ENCODE data around the gene MCAT. TPM values are rescaled to one million over a fixed set of nuclear protein-coding genes. Genes with fewer than 3 reads are reported as not detected.

Gene MCAT
- polyA plus RNA-seq, 3 donors = 4.5 to 8.9 (median 6.8) TPM

DNA sequence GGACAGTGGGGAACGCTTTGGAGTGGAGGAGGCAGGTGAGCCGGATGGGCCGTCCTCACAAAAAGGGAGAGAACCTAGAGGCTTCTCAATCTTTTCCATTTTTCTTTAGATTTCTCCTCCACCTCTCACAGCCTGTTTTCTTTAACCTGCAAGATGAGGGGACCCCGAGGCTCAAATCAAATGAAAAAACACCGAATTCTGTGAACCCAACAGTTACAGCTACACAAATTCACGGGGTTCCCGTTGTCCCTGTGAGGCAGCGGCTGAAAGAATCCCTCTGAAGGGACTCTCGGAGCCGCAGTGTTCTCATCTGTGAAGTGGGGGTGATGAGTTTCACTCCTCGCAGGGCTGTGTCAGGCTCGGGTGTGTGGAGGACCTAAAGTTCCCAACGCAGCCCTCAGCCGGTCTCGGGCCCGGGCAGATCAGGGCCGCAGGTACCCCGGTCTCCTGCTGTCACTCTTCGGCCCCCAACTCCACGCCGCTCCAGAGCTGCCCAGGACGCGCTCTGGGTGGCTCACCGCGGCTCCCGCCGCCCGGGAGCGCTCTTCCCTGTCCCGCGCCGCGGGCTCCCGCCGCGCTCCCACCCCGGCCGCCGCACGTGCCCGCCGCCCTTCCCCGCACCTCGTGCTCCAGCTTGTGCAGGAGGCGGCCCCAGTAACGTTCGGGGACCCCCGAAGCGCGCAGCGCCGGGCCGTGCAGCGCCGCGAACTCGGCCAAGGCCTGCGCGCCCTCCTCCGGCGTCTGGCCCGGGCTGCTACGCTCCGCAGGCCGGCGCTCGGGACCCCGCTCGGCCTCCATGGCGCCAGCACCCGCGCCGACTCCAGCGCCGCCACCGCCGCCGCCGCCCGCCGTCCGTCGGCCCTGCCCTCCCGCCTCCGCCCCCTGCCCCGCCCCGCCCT is 43.3 kb upstream of the MCAT start, which contains the start of gene TTLL12:
Gene TTLL12 (minus strand): TSS at position 863 of the 899 bp plus-strand sequence. CDS start 65 bp downstream, at position 798.
- peaks cover 19% of the 10 kb centered on the region for H3K79me2 ChIP-seq (ENCODE audit: insufficient read depth, low read length)
- Mint-ChIP-seq H3K27me3 (ENCODE audit: low read depth in 3 of 3) (peaks cover 3 to 4% (median 3%) of the 10 kb centered on the region in 3 donors), H3K27ac (peak within 1 kb of the TSS; percentile 91 to 97 (median 95)), H3K9me3 (peaks cover 0 to 12% (median 7%) of the 10 kb centered on the region in 7 donors), H3K36me3 (peaks cover 11 to 13% of the 10 kb centered on the region in 2 donors), H3K4me3 (peak within 1 kb of the TSS; percentile 76 to 84), H3K4me1 (peaks cover 27% of the 10 kb centered on the region)
- peaks cover 0 to 6% of the 10 kb centered on the region in 2 donors for H3K9me3 ChIP-seq (replicated peaks in 1 of 2; ENCODE audit: control insufficient read depth in 1 of 2, insufficient read depth in 1 of 2, low read length in 2 of 2)
- H3K4me3 ChIP-seq (replicated peaks in 1 of 3; ENCODE audit: low read depth in 2 of 3, low read length in 3 of 3) = peak within 1 kb of the TSS; percentile 60 to 80 (median 66)
- peak within 1 kb of the TSS; percentile 82 for H3K9ac ChIP-seq (ENCODE audit: insufficient read depth, low read length, poor library complexity, severe bottlenecking)
- H4K20me1 ChIP-seq (ENCODE audit: insufficient read depth, low read length) = no peaks in the 10 kb centered on the region
- no peaks in the 10 kb centered on the region for H3K27me3 ChIP-seq (ENCODE audit: control insufficient read depth in 2 of 2, insufficient read depth in 2 of 2, low read length in 2 of 2)
- peak within 1 kb of the TSS; percentile 93 for H3K4me2 ChIP-seq (replicated peaks; ENCODE audit: extremely low read depth, low read length, poor library complexity, severe bottlenecking)
- peaks cover 19 to 27% of the 10 kb centered on the region in 2 donors for H3K4me1 ChIP-seq (ENCODE audit: control insufficient read depth in 1 of 2, insufficient read depth in 2 of 2, low read length in 2 of 2)
- peak within 1 kb of the TSS; percentile 85 for H2AFZ ChIP-seq (ENCODE audit: insufficient read depth, low read depth, low read length, poor library complexity, severe bottlenecking)
- WGBS (ENCODE audit: insufficient coverage) = 2% methylated on average over 58 of the region's 87 CpGs
- TF ChIP-seq, protein P1, sequence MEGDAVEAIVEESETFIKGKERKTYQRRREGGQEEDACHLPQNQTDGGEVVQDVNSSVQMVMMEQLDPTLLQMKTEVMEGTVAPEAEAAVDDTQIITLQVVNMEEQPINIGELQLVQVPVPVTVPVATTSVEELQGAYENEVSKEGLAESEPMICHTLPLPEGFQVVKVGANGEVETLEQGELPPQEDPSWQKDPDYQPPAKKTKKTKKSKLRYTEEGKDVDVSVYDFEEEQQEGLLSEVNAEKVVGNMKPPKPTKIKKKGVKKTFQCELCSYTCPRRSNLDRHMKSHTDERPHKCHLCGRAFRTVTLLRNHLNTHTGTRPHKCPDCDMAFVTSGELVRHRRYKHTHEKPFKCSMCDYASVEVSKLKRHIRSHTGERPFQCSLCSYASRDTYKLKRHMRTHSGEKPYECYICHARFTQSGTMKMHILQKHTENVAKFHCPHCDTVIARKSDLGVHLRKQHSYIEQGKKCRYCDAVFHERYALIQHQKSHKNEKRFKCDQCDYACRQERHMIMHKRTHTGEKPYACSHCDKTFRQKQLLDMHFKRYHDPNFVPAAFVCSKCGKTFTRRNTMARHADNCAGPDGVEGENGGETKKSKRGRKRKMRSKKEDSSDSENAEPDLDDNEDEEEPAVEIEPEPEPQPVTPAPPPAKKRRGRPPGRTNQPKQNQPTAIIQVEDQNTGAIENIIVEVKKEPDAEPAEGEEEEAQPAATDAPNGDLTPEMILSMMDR (IDR thresholded peaks at IDR 0.05) = no peak
- peaks cover 10 to 15% of the 10 kb centered on the region in 2 donors for H3K36me3 ChIP-seq (replicated peaks in 1 of 2; ENCODE audit: control insufficient read depth in 1 of 2, insufficient read depth in 2 of 2, low read length in 2 of 2)
- peak; percentile 18 to 66 (median 49) for DNase-seq
- H3K27ac ChIP-seq (ENCODE audit: low read depth in 1 of 2, low read length in 2 of 2) = peak within 1 kb of the TSS; percentile 93 to 96
- intact Hi-C loops (cut with micrococcal nuclease) = loop anchor here in 1 of 2 donors (5.0 kb wide), 1 partner anchor 34 kb away; the partner anchor contains the start of gene TSPO

DNA sequence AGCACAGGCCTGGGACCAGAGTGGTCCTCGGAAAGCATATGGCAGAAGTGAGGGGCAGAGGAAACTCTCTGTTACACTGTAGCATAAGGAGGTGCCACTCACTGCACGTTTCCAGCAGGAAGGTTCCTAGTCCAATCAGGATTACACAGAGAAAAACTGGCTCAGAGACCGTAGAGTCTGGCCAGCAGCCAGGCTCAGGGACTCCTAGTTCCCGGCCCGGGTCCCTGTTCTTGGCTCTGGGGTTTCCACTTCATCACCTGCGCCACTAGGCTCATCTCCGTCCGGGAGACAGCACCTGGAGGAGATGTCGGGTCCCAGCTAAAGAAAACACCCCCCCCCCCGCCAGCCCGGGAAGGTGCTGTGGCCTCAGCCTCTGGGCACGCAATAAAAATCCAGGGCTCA is 42.7 kb upstream of the MCAT start:
- intact Hi-C loops (cut with micrococcal nuclease) = loop anchor here in 1 of 2 donors (5.0 kb wide), 1 partner anchor 34 kb away; the partner anchor contains the start of gene TSPO
- H3K9ac ChIP-seq (ENCODE audit: insufficient read depth, low read length, poor library complexity, severe bottlenecking) = peak overlapping the region; percentile 73
- peaks cover 8 to 17% of the 10 kb centered on the region in 2 donors for H3K36me3 Mint-ChIP-seq

More for the DNA sequence above, 42.7 kb upstream of the MCAT start:
- Histone ChIP-seq H3K36me3 (replicated peaks in 1 of 2; ENCODE audit: control insufficient read depth in 1 of 2, insufficient read depth in 2 of 2, low read length in 2 of 2) (peaks cover 10 to 21% of the 10 kb centered on the region in 2 donors), H3K4me3 (replicated peaks in 1 of 3; ENCODE audit: low read depth in 2 of 3, low read length in 3 of 3) (peak overlapping the region in 2 of 3 experiments; percentile 60 to 80), H4K20me1 (ENCODE audit: insufficient read depth, low read length) (no peaks in the 10 kb centered on the region), H3K27me3 (ENCODE audit: control insufficient read depth in 2 of 2, insufficient read depth in 2 of 2, low read length in 2 of 2) (no peaks in the 10 kb centered on the region), H3K4me2 (replicated peaks; ENCODE audit: extremely low read depth, low read length, poor library complexity, severe bottlenecking) (peak overlapping the region; percentile 93), H3K79me2 (ENCODE audit: insufficient read depth, low read length) (peaks cover 19% of the 10 kb centered on the region), H3K9me3 (replicated peaks in 1 of 2; ENCODE audit: control insufficient read depth in 1 of 2, insufficient read depth in 1 of 2, low read length in 2 of 2) (peaks cover 0 to under 1% of the 10 kb centered on the region in 2 donors), H3K4me1 (ENCODE audit: control insufficient read depth in 1 of 2, insufficient read depth in 2 of 2, low read length in 2 of 2) (peaks cover 19 to 27% of the 10 kb centered on the region in 2 donors), H3K27ac (ENCODE audit: low read depth in 1 of 2, low read length in 2 of 2) (peak overlapping the region in 1 of 2 donors; percentile 75), H2AFZ (ENCODE audit: insufficient read depth, low read depth, low read length, poor library complexity, severe bottlenecking) (peak overlapping the region; percentile 77)
- 41% methylated on average over 5 of the region's 12 CpGs for WGBS (ENCODE audit: insufficient coverage)
- no peak for DNase-seq
- H3K4me1 Mint-ChIP-seq = peaks cover 27% of the 10 kb centered on the region
- peaks cover 0 to 3% (median 3%) of the 10 kb centered on the region in 3 donors for H3K27me3 Mint-ChIP-seq (ENCODE audit: low read depth in 3 of 3)
- H3K4me3 Mint-ChIP-seq = peak overlapping the region; percentile 73 to 74
- TF ChIP-seq, protein P1 (IDR thresholded peaks at IDR 0.05) = no peak
- H3K9me3 Mint-ChIP-seq = peaks cover 0 to 6% (median under 1%) of the 10 kb centered on the region in 7 donors
- peak overlapping the region in 2 of 7 donors; percentile 23 to 41 for H3K27ac Mint-ChIP-seq
